HL-60 (cell line): ENCODE measurements around the gene KIZ.

Experiments used
- DNase-seq, 2 experiments: peaks; one replicate each; pipeline ENCODE4 v3.0.0-alpha.2; 2010 to 2020; ENCODE audit warnings: low read depth in 1 of 2, low spot score in 1 of 2
- H3K27ac ChIP-seq: fragments of 250-450 bp; sonication (Bioruptor Pico); replicated peaks from 2 replicates; pipeline ENCODE4 v1.5.1; 2020; ENCODE audit warnings: mild to moderate bottlenecking, moderate library complexity
- H3K27me3 ChIP-seq: fragments of 250-450 bp; sonication (Bioruptor Pico); 2 replicates; pipeline ENCODE4 v1.5.1; 2021; ENCODE audit warnings: mild to moderate bottlenecking, moderate library complexity; ENCODE audit not compliant: insufficient read depth, poor library complexity, severe bottlenecking
- H3K4me3 ChIP-seq: replicated peaks from 2 replicates; pipeline ENCODE4 v1.5.1; 2011; ENCODE audit warnings: mild to moderate bottlenecking, control low read depth, low read length; ENCODE audit not compliant: insufficient read depth
- GABPA ChIP-seq: IDR thresholded peaks from 2 replicates; pipeline ENCODE4 v1.6.1; 2012; ENCODE audit warnings: low read depth
- POLR2AphosphoS5 ChIP-seq: IDR thresholded peaks from 2 replicates; pipeline ENCODE4 v1.6.1; 2012; ENCODE audit warnings: low read depth
- SPI1 ChIP-seq: IDR thresholded peaks from 2 replicates; pipeline ENCODE4 v1.6.1; 2012; ENCODE audit warnings: low read depth, mild to moderate bottlenecking, borderline replicate concordance
- TF ChIP-seq, protein P1 (sequence below): IDR thresholded peaks from 2 replicates; pipeline ENCODE4 v1.6.1; 2012; ENCODE audit warnings: low read depth; ENCODE audit not compliant: insufficient replicate concordance
- TF ChIP-seq, protein P2 (sequence below): IDR thresholded peaks from one replicate; pipeline ENCODE4 v1.5.1; 2011; ENCODE audit warnings: low read length, control low read depth, inconsistent platforms; ENCODE audit not compliant: insufficient read depth

KIZ gene

GRCh38 chr20:21189761-21190523 is 64.1 kb downstream of the KIZ start:
- DNase-seq, result no peak
- H3K4me3 ChIP-seq, result no peak overlapping the region
- H3K27ac ChIP-seq, result no peak overlapping the region
- no peaks in the 10 kb centered on the region for H3K27me3 ChIP-seq
- TF ChIP-seq POLR2AphosphoS5, result no peak
- TF ChIP-seq, protein P1, sequence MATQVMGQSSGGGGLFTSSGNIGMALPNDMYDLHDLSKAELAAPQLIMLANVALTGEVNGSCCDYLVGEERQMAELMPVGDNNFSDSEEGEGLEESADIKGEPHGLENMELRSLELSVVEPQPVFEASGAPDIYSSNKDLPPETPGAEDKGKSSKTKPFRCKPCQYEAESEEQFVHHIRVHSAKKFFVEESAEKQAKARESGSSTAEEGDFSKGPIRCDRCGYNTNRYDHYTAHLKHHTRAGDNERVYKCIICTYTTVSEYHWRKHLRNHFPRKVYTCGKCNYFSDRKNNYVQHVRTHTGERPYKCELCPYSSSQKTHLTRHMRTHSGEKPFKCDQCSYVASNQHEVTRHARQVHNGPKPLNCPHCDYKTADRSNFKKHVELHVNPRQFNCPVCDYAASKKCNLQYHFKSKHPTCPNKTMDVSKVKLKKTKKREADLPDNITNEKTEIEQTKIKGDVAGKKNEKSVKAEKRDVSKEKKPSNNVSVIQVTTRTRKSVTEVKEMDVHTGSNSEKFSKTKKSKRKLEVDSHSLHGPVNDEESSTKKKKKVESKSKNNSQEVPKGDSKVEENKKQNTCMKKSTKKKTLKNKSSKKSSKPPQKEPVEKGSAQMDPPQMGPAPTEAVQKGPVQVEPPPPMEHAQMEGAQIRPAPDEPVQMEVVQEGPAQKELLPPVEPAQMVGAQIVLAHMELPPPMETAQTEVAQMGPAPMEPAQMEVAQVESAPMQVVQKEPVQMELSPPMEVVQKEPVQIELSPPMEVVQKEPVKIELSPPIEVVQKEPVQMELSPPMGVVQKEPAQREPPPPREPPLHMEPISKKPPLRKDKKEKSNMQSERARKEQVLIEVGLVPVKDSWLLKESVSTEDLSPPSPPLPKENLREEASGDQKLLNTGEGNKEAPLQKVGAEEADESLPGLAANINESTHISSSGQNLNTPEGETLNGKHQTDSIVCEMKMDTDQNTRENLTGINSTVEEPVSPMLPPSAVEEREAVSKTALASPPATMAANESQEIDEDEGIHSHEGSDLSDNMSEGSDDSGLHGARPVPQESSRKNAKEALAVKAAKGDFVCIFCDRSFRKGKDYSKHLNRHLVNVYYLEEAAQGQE, result no peak
- TF ChIP-seq, protein P2, sequence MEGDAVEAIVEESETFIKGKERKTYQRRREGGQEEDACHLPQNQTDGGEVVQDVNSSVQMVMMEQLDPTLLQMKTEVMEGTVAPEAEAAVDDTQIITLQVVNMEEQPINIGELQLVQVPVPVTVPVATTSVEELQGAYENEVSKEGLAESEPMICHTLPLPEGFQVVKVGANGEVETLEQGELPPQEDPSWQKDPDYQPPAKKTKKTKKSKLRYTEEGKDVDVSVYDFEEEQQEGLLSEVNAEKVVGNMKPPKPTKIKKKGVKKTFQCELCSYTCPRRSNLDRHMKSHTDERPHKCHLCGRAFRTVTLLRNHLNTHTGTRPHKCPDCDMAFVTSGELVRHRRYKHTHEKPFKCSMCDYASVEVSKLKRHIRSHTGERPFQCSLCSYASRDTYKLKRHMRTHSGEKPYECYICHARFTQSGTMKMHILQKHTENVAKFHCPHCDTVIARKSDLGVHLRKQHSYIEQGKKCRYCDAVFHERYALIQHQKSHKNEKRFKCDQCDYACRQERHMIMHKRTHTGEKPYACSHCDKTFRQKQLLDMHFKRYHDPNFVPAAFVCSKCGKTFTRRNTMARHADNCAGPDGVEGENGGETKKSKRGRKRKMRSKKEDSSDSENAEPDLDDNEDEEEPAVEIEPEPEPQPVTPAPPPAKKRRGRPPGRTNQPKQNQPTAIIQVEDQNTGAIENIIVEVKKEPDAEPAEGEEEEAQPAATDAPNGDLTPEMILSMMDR, result no peak
- TF ChIP-seq SPI1, result no peak
- TF ChIP-seq GABPA, result no peak

DNA sequence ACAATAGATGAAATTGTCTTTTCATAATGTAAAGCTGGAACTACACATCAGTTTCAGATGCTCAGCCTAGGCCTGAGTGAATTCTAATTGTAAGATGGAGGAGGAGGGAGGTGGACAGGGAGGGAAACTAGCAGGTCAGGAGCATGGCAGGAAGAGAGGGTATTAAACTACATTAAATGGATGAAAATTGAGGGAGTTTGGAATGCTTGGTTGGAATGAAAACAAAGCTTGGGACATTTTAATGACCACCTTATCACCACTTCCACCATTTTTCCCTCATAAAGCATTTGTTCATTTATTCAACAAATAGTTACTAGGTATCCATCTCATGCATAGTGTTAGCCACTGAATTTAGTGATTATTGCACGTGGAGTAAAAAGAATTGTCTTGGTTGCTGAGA is 65.0 kb downstream of the KIZ start:
- Histone ChIP-seq H3K4me3 (no peak overlapping the region), H3K27ac (no peak overlapping the region), H3K27me3 (no peaks in the 10 kb centered on the region)
- no peak for DNase-seq
- no peak for TF ChIP-seq SPI1
- TF ChIP-seq GABPA, result no peak
- TF ChIP-seq, protein P1, result no peak
- TF ChIP-seq, protein P2, result no peak
- TF ChIP-seq POLR2AphosphoS5, result no peak

- DNase-seq, result no peak
- H3K4me3 ChIP-seq, result no peak overlapping the region
- no peak overlapping the region for H3K27ac ChIP-seq
- no peaks in the 10 kb centered on the region for H3K27me3 ChIP-seq
- TF ChIP-seq, protein P2, result no peak
- no peak for TF ChIP-seq POLR2AphosphoS5
- no peak for TF ChIP-seq GABPA
- TF ChIP-seq, protein P1, result no peak
- TF ChIP-seq SPI1, result no peak
These were observed 66.0 kb downstream of the KIZ start for GRCh38 chr20:21191839-21192238.
